ENCODE data around the gene KRT85.
"Not testable (repeated sequence)": the region's sequence is repeated elsewhere in the genome, so short reads cannot be mapped to it uniquely, and the experiment has no call there.

The KRT85 gene

GRCh38 chr12:52323416-52324152 lies 43.7 kb downstream of the KRT85 start:
- no peak for DNase-seq (ENCODE audit: low read depth)

GRCh38 chr12:52323001-52323400 lies 44.3 kb downstream of the KRT85 start:
- no peak for DNase-seq (ENCODE audit: low read depth)

GRCh38 chr12:52322069-52322468 lies 45.2 kb downstream of the KRT85 start:
- no peak for DNase-seq (ENCODE audit: low read depth)

GRCh38 chr12:52321418-52321817 lies 45.9 kb downstream of the KRT85 start:
- DNase-seq (ENCODE audit: low read depth): no peak

- DNase-seq (ENCODE audit: low read depth): no peak
These were observed 46.4 kb downstream of the KRT85 start, which contains the start of gene KRT83 for GRCh38 chr12:52320784-52321400. TSS of gene KRT83 (minus strand) at chr12:52321398. CDS start at chr12:52321335, 63 bp downstream.

- DNase-seq (ENCODE audit: low read depth): no peak
These were observed 48.2 kb downstream of the KRT85 start for GRCh38 chr12:52319097-52319496.

GRCh38 chr12:52318241-52318990 lies 48.9 kb downstream of the KRT85 start:
- no peak for DNase-seq (ENCODE audit: low read depth)

- no peak for DNase-seq (ENCODE audit: low read depth)
These were observed 49.7 kb downstream of the KRT85 start for GRCh38 chr12:52317468-52318052.

- no peak for DNase-seq (ENCODE audit: low read depth)
These were observed 50.6 kb downstream of the KRT85 start for GRCh38 chr12:52316701-52317100.

GRCh38 chr12:52316290-52316689 lies 51.0 kb downstream of the KRT85 start:
- no peak for DNase-seq (ENCODE audit: low read depth)

- not testable (repeated sequence) for DNase-seq (ENCODE audit: low read depth)
These were observed 51.6 kb downstream of the KRT85 start for GRCh38 chr12:52315721-52316120.

- DNase-seq (ENCODE audit: low read depth): no peak
These were observed 52.8 kb downstream of the KRT85 start for GRCh38 chr12:52314511-52314910.

GRCh38 chr12:52313926-52314325 lies 53.4 kb downstream of the KRT85 start:
- DNase-seq (ENCODE audit: low read depth): no peak

- DNase-seq (ENCODE audit: low read depth): no peak
These were observed 53.8 kb downstream of the KRT85 start for GRCh38 chr12:52313461-52313860.

GRCh38 chr12:52312086-52312485 lies 55.2 kb downstream of the KRT85 start:
- no peak for DNase-seq (ENCODE audit: low read depth)

GRCh38 chr12:52311285-52311648 lies 56.0 kb downstream of the KRT85 start:
- DNase-seq (ENCODE audit: low read depth): no peak

- DNase-seq (ENCODE audit: low read depth): no peak
These were observed 56.5 kb downstream of the KRT85 start for GRCh38 chr12:52310622-52311284.
